Heart left ventricle (tissue), 16 donors: ENCODE data around the gene WDR7. TPM values are rescaled to one million over a fixed set of nuclear protein-coding genes. Genes with fewer than 3 reads are reported as not detected.
A peak's percentile ranks its signal among the peaks of the same experiment; 100 is the strongest.

Source experiments
- ATAC-seq, 4 donors: fragments of 200-7000 bp; cut with Tn5 transposase; one replicate each; pipeline ENCODE4 v1.9.1; 2020 to 2022; ENCODE audit warnings: moderate library complexity in 4 of 4, mild to moderate bottlenecking in 3 of 4, moderate number of reproducible peaks in 1 of 4
- DNase-seq, 5 donors: peaks; one replicate each; pipeline ENCODE4 v3.0.0-alpha.2; 2020
- H3K27ac ChIP-seq, 12 donors: fragments of 200-600 bp; sonication (generic) in 4 of 12; one replicate each; pipeline versions ENCODE4 v1.5.0 to v1.8.0; 2016 to 2022; ENCODE audit warnings: mild to moderate bottlenecking in 2 of 12
- H3K27me3 ChIP-seq, 9 donors: fragments of 200-600 bp; sonication (generic) in 2 of 9; one replicate each; pipeline versions ENCODE4 v1.5.1 to v1.8.0; 2016 to 2022; ENCODE audit warnings: mild to moderate bottlenecking in 3 of 9
- H3K36me3 ChIP-seq, 9 donors: fragments of 200-600 bp; sonication (generic) in 2 of 9; one replicate each; pipeline versions ENCODE4 v1.5.0 to v1.8.0; 2018 to 2022; ENCODE audit warnings: mild to moderate bottlenecking in 2 of 9
- H3K4me1 ChIP-seq, 12 donors: fragments of 200-600 bp; sonication (generic) in 4 of 12; one replicate each; pipeline versions ENCODE4 v1.5.0 to v1.8.0; 2016 to 2022; ENCODE audit warnings: mild to moderate bottlenecking in 3 of 12
- H3K4me3 ChIP-seq, 12 donors: fragments of 200-600 bp; sonication (generic) in 4 of 12; one replicate each; pipeline versions ENCODE4 v1.5.0 to v1.8.0; 2017 to 2022; ENCODE audit warnings: mild to moderate bottlenecking in 9 of 12, moderate library complexity in 4 of 12
- H3K9me3 ChIP-seq, 12 donors: fragments of 200-600 bp; sonication (generic) in 4 of 12; one replicate each; pipeline versions ENCODE4 v1.5.0 to v1.8.0; 2016 to 2022; ENCODE audit warnings: mild to moderate bottlenecking in 1 of 12
- CTCF ChIP-seq, 12 donors: fragments of 200-600 bp; sonication (generic) in 4 of 12; IDR thresholded peaks; one replicate each; pipeline versions ENCODE4 v1.5.0 to v1.8.0; 2018 to 2022; ENCODE audit warnings: antibody characterized with exemption in 12 of 12, mild to moderate bottlenecking in 5 of 12
- POLR2A ChIP-seq, 2 donors: fragments of 450-650 bp; IDR thresholded peaks; one replicate each; pipeline ENCODE4 v1.6.1; 2017; ENCODE audit warnings: antibody characterized with exemption in 2 of 2, mild to moderate bottlenecking in 2 of 2, moderate library complexity in 2 of 2
- WGBS, 4 donors: extraction: QIAGEN DNeasy Blood & Tissue Kit in 2 of 4; methylation state at CpG; one replicate each; pipeline versions ENCODE4 v1.1.5 to v1.1.7; 2013 to 2018; 5-methylcytosine and 5-hydroxymethylcytosine counted together
- intact Hi-C, 10 donors: fragments of 100-400 bp; cut with DNase I; formaldehyde crosslinking; loops; one replicate each; pipeline versions ENCODE4 v1.11.1 to v1.14.2; 2022
- polyA plus RNA-seq, 2 donors: library from polyadenylated mRNA; stranded (reverse); fragments of 200-250 nt; gene quantifications; one replicate each; pipeline ENCODE4 v1.2.3, GENCODE V29; 2013
- total RNA-seq, 9 donors: library from RNA; depleted of rRNA in 2 of 9; stranded (reverse); fragments of >200 nt in 2 of 9; fragmentation: NEBNext Ultra II Directional in 3 of 9; extraction: Animal tissue kit (Norgen Biotek cat#: 25700) in 3 of 9; gene quantifications; one replicate each; pipeline versions ENCODE4 v1.1.0 to v1.2.4, GENCODE V29; 2016 to 2023
- donor health status: ischemic (EF 13 %, LVEDD 7.1; RV severe dilation, severe dysfunction).
- donor health status: healthy with polysubstance abuse.
- donor health status: DM: no; HTN: yes; CAD: no.
- donor health status: DM: no; HTN: no; CAD: no.
- donor health status: ischemic (EF 25% LVEDD 6.9; RV normal size, moderate dysfunction).
- donor health status: ischemic (EF 25% LVEDD 5.7; RV mildly dilated, moderate dysfunction).
- donor health status: healthy.
- donor health status: DM: yes; HTN: yes; CAD: no.
- donor health status: ischemic (EF 35%, LVEDD 5.7; RV mildly dilated, moderate dysfunction).
- donor health status: nonischemic (EF 11% LVEDD 7.7; RV severe dilation, severe dysfunction).
- donor health status: DM: yes; HTN: yes; CAD: no.
- donor health status: PGD.
- donor health status: ischemic (EF 29% LVEDD 5.4; RV normal size, mild dysfunction).
- donor health status: nonischemic (EF 23%, LVEDD 6.1; RV moderate dilation, normal function).

WDR7 gene
- total and polyA plus RNA-seq, 11 donors, result 4.3 to 33.6 (median 26.6) TPM

- peak in 1 of 5 donors; percentile 59 for DNase-seq
- Histone ChIP-seq H3K36me3 (peaks cover 0 to 19% (median 0%) of the 10 kb centered on the region in 9 donors), H3K9me3 (no peaks in the 10 kb centered on the region), H3K4me1 (peaks cover 0 to 45% (median 29%) of the 10 kb centered on the region in 12 donors), H3K27me3 (no peaks in the 10 kb centered on the region), H3K27ac (peak overlapping the region; percentile 89 to 99 (median 96)), H3K4me3 (peak overlapping the region; percentile 70 to 98 (median 87))
- ATAC-seq, result peak; percentile 1 to 17 (median 9)
- WGBS, 4 donors, result 0 to 1% (median 1%) methylated on average over 18 of the region's 18 CpGs
- intact Hi-C loops, result loop anchor here in 2 of 10 donors (1.0 to 10.0 kb wide), 2 partner anchors 14 to 57 kb away; partner anchors contain the start of gene WDR7 (in 1 of the 2)
- no peak for TF ChIP-seq POLR2A (IDR thresholded peaks at IDR 0.05)
- no peak for TF ChIP-seq CTCF (IDR thresholded peaks at IDR 0.05)
Observed at GRCh38 chr18:56637711-56638231, 13.4 kb upstream of the WDR7 start.

DNA sequence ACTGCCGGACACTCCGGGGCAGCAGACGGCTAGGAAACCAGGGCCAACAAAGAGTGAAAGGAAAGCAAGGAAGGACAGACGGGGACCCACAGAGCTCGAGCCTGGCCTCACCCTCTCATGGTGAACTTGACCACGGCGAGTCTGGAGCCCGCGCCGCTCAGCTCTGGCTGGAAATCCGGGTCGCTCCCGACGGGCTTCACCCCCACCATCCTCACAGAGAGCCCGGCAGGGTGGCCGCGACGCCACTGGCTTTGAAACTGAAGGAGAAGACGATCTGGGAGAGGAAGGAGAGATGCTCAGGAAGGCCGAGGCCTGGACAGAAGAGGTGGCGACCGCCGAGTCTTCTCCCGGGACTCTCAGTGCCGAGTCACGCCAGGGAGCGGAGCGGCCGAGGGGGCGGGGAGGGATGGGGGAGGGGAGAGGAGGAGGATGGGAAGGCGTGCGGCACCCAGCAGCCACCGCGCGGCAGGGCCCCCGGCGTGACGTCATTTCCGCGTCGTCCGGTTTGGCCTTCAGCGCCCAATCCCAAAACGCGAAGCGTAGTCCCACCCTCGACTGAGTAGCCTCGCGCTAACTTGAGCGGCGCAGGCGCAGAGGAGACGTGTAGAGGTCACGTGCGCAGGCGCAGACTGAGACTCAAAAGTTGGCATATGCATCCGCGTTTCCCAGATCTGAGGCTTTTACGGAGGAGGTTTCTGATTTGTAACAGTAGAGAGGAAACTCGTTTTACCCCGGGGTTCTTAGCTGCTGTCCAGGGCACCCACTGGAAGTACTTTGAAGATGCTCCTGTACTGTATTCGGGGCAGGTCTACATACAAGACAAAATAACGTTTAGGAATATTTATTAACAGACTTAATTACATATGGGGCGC, 12.7 kb upstream of the WDR7 start, which contains the start of gene TXNL1:
TXNL1 (minus strand) TSS at position 361 of the 872 bp plus-strand sequence; CDS start at position 209, 152 bp downstream.
- Histone ChIP-seq H3K4me1 (peaks cover 0 to 45% (median 29%) of the 10 kb centered on the region in 12 donors), H3K27me3 (no peaks in the 10 kb centered on the region), H3K9me3 (no peaks in the 10 kb centered on the region), H3K36me3 (peaks cover 0 to 14% (median 0%) of the 10 kb centered on the region in 9 donors), H3K4me3 (peak within 1 kb of the TSS; percentile 70 to 98 (median 87)), H3K27ac (peak within 1 kb of the TSS; percentile 89 to 99 (median 96))
- DNase-seq (peak; percentile 100), ATAC-seq (peak; percentile 99)
- WGBS, 4 donors, result 1% methylated on average over 27 to 64 of the region's 64 CpGs
- TF ChIP-seq POLR2A (IDR thresholded peaks at IDR 0.05), result peak in 1 of 2 donors; percentile 61
- no peak for TF ChIP-seq CTCF (IDR thresholded peaks at IDR 0.05)
- intact Hi-C loops, result loop anchor here in 2 of 10 donors (1.0 to 10.0 kb wide), 2 partner anchors 13 to 56 kb away; partner anchors contain the start of gene WDR7 (in 1 of the 2)

DNA sequence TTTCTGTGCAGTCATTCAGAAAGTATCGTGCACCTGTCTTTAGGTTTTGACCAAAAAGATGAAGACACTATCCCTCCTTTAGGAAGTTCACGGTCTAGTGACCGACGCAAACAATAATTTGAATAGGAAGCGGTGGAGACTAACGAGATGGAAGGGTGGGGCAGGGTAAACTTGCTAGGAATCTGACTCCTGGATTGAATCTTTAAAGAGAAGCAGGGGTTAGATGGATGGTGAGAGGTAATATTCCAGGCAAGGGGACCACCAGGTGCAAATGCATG, 12.1 kb upstream of the WDR7 start:
- TF ChIP-seq POLR2A (IDR thresholded peaks at IDR 0.05) (no peak), CTCF (IDR thresholded peaks at IDR 0.05) (no peak)
- H3K4me3 ChIP-seq, result peak overlapping the region; percentile 16 to 98 (median 86)
- H3K4me1 ChIP-seq, result peaks cover 0 to 43% (median 28%) of the 10 kb centered on the region in 12 donors
- H3K36me3 ChIP-seq, result peaks cover 0 to 11% (median 0%) of the 10 kb centered on the region in 9 donors
- DNase-seq (no peak), ATAC-seq (no peak)
- H3K9me3 ChIP-seq, result no peaks in the 10 kb centered on the region
- no peaks in the 10 kb centered on the region for H3K27me3 ChIP-seq
- intact Hi-C loops, result loop anchor here in 1 of 10 donors (10.0 kb wide), 1 partner anchor 56 kb away; no protein-coding TSS in a partner anchor
- WGBS, 4 donors, result 25 to 36% (median 35%) methylated on average over 6 of the region's 6 CpGs
- peak overlapping the region; percentile 86 to 99 (median 96) for H3K27ac ChIP-seq

DNA sequence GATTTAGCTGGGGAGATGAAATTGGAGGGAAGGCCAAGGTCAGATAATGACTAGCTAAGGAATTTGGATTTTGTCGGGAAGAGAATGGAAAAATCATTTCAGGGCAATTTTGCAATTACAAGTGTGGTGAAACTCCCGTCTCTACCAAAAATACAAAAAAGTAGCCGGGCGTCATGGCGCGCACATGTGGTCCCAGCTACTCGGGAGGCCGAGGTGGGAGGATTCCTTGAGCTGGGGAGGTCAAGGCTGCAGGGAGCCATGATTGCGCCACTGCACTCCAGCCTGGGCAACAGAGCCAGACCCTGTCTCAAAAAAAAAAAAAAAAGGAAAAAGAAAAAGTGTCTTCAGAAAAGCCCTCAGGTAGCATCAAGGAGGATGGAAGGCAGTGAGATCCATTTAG, 11.6 kb upstream of the WDR7 start:
- Histone ChIP-seq H3K27ac (peak overlapping the region in 2 of 12 donors; percentile 97 to 98), H3K27me3 (no peaks in the 10 kb centered on the region), H3K36me3 (peaks cover 0 to 6% (median 0%) of the 10 kb centered on the region in 9 donors), H3K9me3 (no peaks in the 10 kb centered on the region), H3K4me1 (peaks cover 0 to 39% (median 24%) of the 10 kb centered on the region in 12 donors), H3K4me3 (peak overlapping the region in 1 of 12 donors; percentile 92)
- no peak for TF ChIP-seq POLR2A (IDR thresholded peaks at IDR 0.05)
- no peak for TF ChIP-seq CTCF (IDR thresholded peaks at IDR 0.05)
- WGBS, 4 donors, result 86 to 98% (median 95%) methylated on average over 9 of the region's 9 CpGs
- ATAC-seq (no peak), DNase-seq (no peak)
- intact Hi-C loops, result loop anchor here in 1 of 10 donors (10.0 kb wide), 1 partner anchor 55 kb away; no protein-coding TSS in a partner anchor
